ENCODE measurements around the gene ROR1. TPM values are rescaled to one million over a fixed set of nuclear protein-coding genes. Genes with fewer than 3 reads are reported as not detected.

ROR1 gene
- total RNA-seq, 6 donors from 2014 or later, result 19.7 to 39.8 (median 28.5) TPM

DNA sequence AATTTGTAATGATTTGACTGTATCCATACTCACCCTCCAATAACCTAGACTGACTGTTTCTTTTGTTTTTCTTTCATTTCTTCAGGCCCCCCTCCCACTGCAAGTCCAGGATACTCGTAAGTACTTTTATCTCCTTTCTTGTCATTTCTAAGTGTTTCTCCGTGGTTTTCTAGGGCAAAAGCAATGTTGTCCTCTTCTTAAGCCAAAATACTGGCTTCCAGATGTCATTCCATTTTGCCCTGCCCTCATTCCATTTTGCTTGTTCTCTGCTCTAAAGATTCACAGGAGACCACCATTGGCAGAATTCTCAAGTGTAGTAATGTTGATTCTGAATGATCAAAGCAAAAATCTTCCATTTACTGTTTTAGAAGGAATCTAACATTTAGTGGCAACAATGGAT is 276.8 kb downstream of the ROR1 start:
- TF ChIP-seq EP300 (IDR thresholded peaks at IDR 0.05), result no peak
- no peak for TF ChIP-seq POLR2A (IDR thresholded peaks at IDR 0.05)
- no peak for TF ChIP-seq POLR2AphosphoS5 (IDR thresholded peaks at IDR 0.05)
- TF ChIP-seq, protein P1, sequence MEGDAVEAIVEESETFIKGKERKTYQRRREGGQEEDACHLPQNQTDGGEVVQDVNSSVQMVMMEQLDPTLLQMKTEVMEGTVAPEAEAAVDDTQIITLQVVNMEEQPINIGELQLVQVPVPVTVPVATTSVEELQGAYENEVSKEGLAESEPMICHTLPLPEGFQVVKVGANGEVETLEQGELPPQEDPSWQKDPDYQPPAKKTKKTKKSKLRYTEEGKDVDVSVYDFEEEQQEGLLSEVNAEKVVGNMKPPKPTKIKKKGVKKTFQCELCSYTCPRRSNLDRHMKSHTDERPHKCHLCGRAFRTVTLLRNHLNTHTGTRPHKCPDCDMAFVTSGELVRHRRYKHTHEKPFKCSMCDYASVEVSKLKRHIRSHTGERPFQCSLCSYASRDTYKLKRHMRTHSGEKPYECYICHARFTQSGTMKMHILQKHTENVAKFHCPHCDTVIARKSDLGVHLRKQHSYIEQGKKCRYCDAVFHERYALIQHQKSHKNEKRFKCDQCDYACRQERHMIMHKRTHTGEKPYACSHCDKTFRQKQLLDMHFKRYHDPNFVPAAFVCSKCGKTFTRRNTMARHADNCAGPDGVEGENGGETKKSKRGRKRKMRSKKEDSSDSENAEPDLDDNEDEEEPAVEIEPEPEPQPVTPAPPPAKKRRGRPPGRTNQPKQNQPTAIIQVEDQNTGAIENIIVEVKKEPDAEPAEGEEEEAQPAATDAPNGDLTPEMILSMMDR (IDR thresholded peaks at IDR 0.05), result no peak
- peak in 1 of 2 donors; percentile 34 for ATAC-seq (ENCODE audit: low FRiP score in 2 of 2)
- WGBS, 2 donors, result 66 to 67% methylated on average over 2 of the region's 2 CpGs

DNA sequence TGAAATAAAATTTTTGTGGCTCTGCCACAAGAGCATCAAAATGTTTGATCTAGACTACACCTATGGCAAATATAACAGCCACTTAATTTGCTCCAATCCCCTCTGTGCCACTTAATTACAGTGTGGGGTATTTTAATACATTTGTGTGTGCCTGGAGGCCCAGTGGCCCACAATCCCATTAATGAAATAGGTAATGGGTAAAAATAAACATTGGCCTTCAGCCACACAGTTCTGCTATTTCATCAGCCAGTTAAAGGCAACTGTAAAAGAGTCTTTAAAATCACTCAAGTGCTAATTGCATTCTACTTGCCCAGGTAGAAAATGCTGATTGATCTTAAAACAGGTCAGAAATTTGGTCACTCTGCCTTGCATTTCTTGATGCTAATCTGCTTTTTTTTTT is 278.0 kb downstream of the ROR1 start:
- no peak for ATAC-seq (ENCODE audit: low FRiP score in 2 of 2)
- Histone ChIP-seq H3K9me3 (no peaks in the 10 kb centered on the region), H3K36me3 (no peaks in the 10 kb centered on the region), H3K27me3 (no peaks in the 10 kb centered on the region), H3K4me1 (peaks cover 0 to 3% (median 0%) of the 10 kb centered on the region in 4 donors), H3K4me3 (no peak overlapping the region), H3K27ac (no peak overlapping the region)
- no peak for TF ChIP-seq POLR2A (IDR thresholded peaks at IDR 0.05)
- TF ChIP-seq, protein P1 (IDR thresholded peaks at IDR 0.05), result no peak
- no peak for DNase-seq

More for the DNA sequence above, 276.8 kb downstream of the ROR1 start:
- Histone ChIP-seq H3K9me3 (no peaks in the 10 kb centered on the region), H3K36me3 (no peaks in the 10 kb centered on the region), H3K27ac (no peak overlapping the region), H3K4me1 (peaks cover 0 to 3% (median 0%) of the 10 kb centered on the region in 4 donors), H3K27me3 (no peaks in the 10 kb centered on the region), H3K4me3 (no peak overlapping the region)
- no peak for DNase-seq

DNA sequence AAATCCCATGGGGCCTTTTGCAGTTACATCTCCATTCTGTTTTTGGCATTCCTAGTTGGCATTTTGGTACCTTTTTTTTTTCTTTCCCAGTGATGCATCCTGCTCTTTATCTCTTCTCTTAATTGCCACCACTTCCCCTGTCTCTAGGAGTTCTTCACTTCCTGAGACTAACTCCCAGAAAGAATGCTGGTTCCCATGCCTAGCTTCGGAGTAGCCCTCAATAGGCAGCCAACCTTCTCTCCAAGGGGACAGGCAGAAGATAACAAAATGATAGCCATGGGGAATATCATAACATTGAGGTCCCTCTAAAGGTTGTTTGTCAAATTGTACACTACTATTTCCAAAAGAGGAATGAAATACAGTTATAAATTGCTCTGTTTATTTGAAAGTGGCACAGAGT is 279.0 kb downstream of the ROR1 start:
- TF ChIP-seq, protein P1 (IDR thresholded peaks at IDR 0.05), result no peak
- no peak for TF ChIP-seq POLR2A (IDR thresholded peaks at IDR 0.05)
- TF ChIP-seq POLR2AphosphoS5 (IDR thresholded peaks at IDR 0.05), result no peak
- TF ChIP-seq EP300 (IDR thresholded peaks at IDR 0.05), result no peak
- H3K4me1 ChIP-seq, result peaks cover 0 to 3% (median 0%) of the 10 kb centered on the region in 4 donors
- no peak for ATAC-seq (ENCODE audit: low FRiP score in 2 of 2)

DNA sequence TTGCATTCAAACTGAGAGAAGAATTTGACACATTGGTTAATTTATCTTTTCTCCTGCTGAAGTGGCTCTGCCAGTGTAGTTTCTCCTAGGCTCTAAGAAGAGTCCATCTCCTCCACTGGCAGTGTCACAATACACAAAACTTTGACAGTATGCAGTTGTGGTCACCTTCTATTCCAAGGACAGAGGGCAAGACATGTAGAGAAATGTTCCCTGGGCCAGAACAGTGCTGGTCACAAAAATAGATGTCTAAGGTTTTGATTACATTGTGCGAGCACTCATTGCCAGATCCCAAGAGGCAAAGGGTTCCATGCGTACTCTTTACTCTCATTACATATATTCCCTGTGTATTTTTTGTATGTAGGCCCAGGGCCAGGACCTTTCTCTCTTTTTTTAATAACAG is 281.5 kb downstream of the ROR1 start:
- TF ChIP-seq EP300 (IDR thresholded peaks at IDR 0.05), result no peak
- no peak for TF ChIP-seq POLR2A (IDR thresholded peaks at IDR 0.05)
- TF ChIP-seq, protein P1 (IDR thresholded peaks at IDR 0.05), result no peak
- TF ChIP-seq POLR2AphosphoS5 (IDR thresholded peaks at IDR 0.05), result no peak
- H3K36me3 ChIP-seq, result no peaks in the 10 kb centered on the region
- H3K27me3 ChIP-seq, result no peaks in the 10 kb centered on the region
- no peak overlapping the region for H3K27ac ChIP-seq
- ATAC-seq (ENCODE audit: low FRiP score in 2 of 2) (no peak), DNase-seq (no peak)
- H3K4me1 ChIP-seq, result peaks cover 0 to 3% (median 0%) of the 10 kb centered on the region in 4 donors
- no peaks in the 10 kb centered on the region for H3K9me3 ChIP-seq
- H3K4me3 ChIP-seq, result no peak overlapping the region
- WGBS, 2 donors, result 95% methylated on average over 2 of the region's 2 CpGs

More for the DNA sequence above, 279.0 kb downstream of the ROR1 start:
- H3K27ac ChIP-seq, result no peak overlapping the region
- no peaks in the 10 kb centered on the region for H3K9me3 ChIP-seq
- no peak overlapping the region for H3K4me3 ChIP-seq
- H3K36me3 ChIP-seq, result no peaks in the 10 kb centered on the region
- 64 to 80% methylated on average over 1 of the region's 1 CpG for WGBS, 2 donors
- no peak for DNase-seq
- no peaks in the 10 kb centered on the region for H3K27me3 ChIP-seq

GRCh38 chr1:64059556-64059955 is 285.7 kb downstream of the ROR1 start:
- Histone ChIP-seq H3K4me1 (no peaks in the 10 kb centered on the region), H3K4me3 (no peak overlapping the region), H3K27me3 (no peaks in the 10 kb centered on the region), H3K9me3 (no peaks in the 10 kb centered on the region), H3K36me3 (no peaks in the 10 kb centered on the region), H3K27ac (no peak overlapping the region)
- DNase-seq (no peak), ATAC-seq (ENCODE audit: low FRiP score in 2 of 2) (no peak)
- TF ChIP-seq POLR2AphosphoS5 (IDR thresholded peaks at IDR 0.05), result no peak
- no peak for TF ChIP-seq EP300 (IDR thresholded peaks at IDR 0.05)
- TF ChIP-seq, protein P1 (IDR thresholded peaks at IDR 0.05), result no peak
- no peak for TF ChIP-seq POLR2A (IDR thresholded peaks at IDR 0.05)
- 90 to 93% methylated on average over 3 to 4 of the region's 4 CpGs for WGBS, 2 donors
